Stimulated activated naive CD8-positive, alpha-beta T cell treated with anti-CD3 and anti-CD28 coated beads, Interleukin-15, amount 100 ng/mL, for 72 hours (primary cell): Measurements from ENCODE around the gene MICALL1.
"Not testable (repeated sequence)": the region's sequence is repeated elsewhere in the genome, so short reads cannot be mapped to it uniquely, and the experiment has no call there.

Experiments
- ATAC-seq: fragments of 150-1000 bp; cut with Tn5 transposase; 2 replicates; pipeline ENCODE4 v1.10.0; 2021; ENCODE audit warnings: mild to moderate bottlenecking, moderate library complexity
- DNase-seq, 2 donors: peaks; one replicate each; pipeline ENCODE4 v3.0.0; 2021 to 2022
- H3K27ac Mint-ChIP-seq, 2 donors: one replicate each; pipeline ENCODE4 v1.8.0; 2022; ENCODE audit warnings: mild to moderate bottlenecking in 2 of 2, mixed read lengths in 2 of 2, moderate library complexity in 2 of 2
- H3K27me3 Mint-ChIP-seq: one replicate; pipeline ENCODE4 v1.8.0; 2022; ENCODE audit warnings: mixed read lengths
- H3K4me1 Mint-ChIP-seq: one replicate; pipeline ENCODE4 v1.8.0; 2022; ENCODE audit warnings: mild to moderate bottlenecking, mixed read lengths
- H3K4me3 Mint-ChIP-seq, 2 donors: one replicate each; pipeline ENCODE4 v1.8.0; 2022; ENCODE audit warnings: mild to moderate bottlenecking in 2 of 2, mixed read lengths in 2 of 2, moderate library complexity in 1 of 2
- H3K9me3 Mint-ChIP-seq, 2 donors: one replicate each; pipeline ENCODE4 v1.8.0; 2022; ENCODE audit warnings: mixed read lengths in 2 of 2

The MICALL1 gene

GRCh38 chr22:37955825-37956397 is 49.8 kb downstream of the MICALL1 start:
- not testable (repeated sequence) for H3K27ac Mint-ChIP-seq, DNase-seq, ATAC-seq, H3K4me3 Mint-ChIP-seq, H3K27me3 Mint-ChIP-seq, H3K9me3 Mint-ChIP-seq
- H3K4me1 Mint-ChIP-seq = peaks cover 38% of the 10 kb centered on the region

- Mint-ChIP-seq H3K4me3 (no peak overlapping the region), H3K9me3 (no peaks in the 10 kb centered on the region), H3K4me1 (peaks cover 38% of the 10 kb centered on the region), H3K27ac (no peak overlapping the region), H3K27me3 (no peaks in the 10 kb centered on the region)
- ATAC-seq (no peak), DNase-seq (no peak)
Observed at GRCh38 chr22:37957232-37957631, 51.1 kb downstream of the MICALL1 start.

GRCh38 chr22:37959231-37959825 is 53.2 kb downstream of the MICALL1 start:
- H3K4me3 Mint-ChIP-seq = no peak overlapping the region
- no peak for ATAC-seq
- H3K4me1 Mint-ChIP-seq = peaks cover 30% of the 10 kb centered on the region
- no peaks in the 10 kb centered on the region for H3K9me3 Mint-ChIP-seq
- H3K27me3 Mint-ChIP-seq = no peaks in the 10 kb centered on the region
- H3K27ac Mint-ChIP-seq = no peak overlapping the region
- no peak for DNase-seq

GRCh38 chr22:37961062-37961461 is 55.0 kb downstream of the MICALL1 start:
- H3K9me3 Mint-ChIP-seq = no peaks in the 10 kb centered on the region
- no peak overlapping the region for H3K4me3 Mint-ChIP-seq
- peak overlapping the region; percentile 30 to 80 for H3K27ac Mint-ChIP-seq
- no peaks in the 10 kb centered on the region for H3K27me3 Mint-ChIP-seq
- no peak for DNase-seq
- ATAC-seq = no peak
- H3K4me1 Mint-ChIP-seq = peaks cover 23% of the 10 kb centered on the region

- Mint-ChIP-seq H3K4me1 (peaks cover 15% of the 10 kb centered on the region), H3K27me3 (no peaks in the 10 kb centered on the region), H3K9me3 (no peaks in the 10 kb centered on the region), H3K4me3 (no peak overlapping the region), H3K27ac (no peak overlapping the region)
- DNase-seq (no peak), ATAC-seq (no peak)
Observed at GRCh38 chr22:37965940-37966664, 60.0 kb downstream of the MICALL1 start.

GRCh38 chr22:37967147-37967546 is 61.0 kb downstream of the MICALL1 start:
- Mint-ChIP-seq H3K4me1 (peaks cover 15% of the 10 kb centered on the region), H3K9me3 (no peaks in the 10 kb centered on the region), H3K27me3 (no peaks in the 10 kb centered on the region), H3K4me3 (no peak overlapping the region), H3K27ac (peak overlapping the region in 1 of 2 donors; percentile 12)
- ATAC-seq (no peak), DNase-seq (no peak)

- peak overlapping the region; percentile 27 to 28 for H3K27ac Mint-ChIP-seq
- H3K4me1 Mint-ChIP-seq = peaks cover 15% of the 10 kb centered on the region
- DNase-seq = no peak
- no peaks in the 10 kb centered on the region for H3K27me3 Mint-ChIP-seq
- no peak for ATAC-seq
- no peak overlapping the region for H3K4me3 Mint-ChIP-seq
- no peaks in the 10 kb centered on the region for H3K9me3 Mint-ChIP-seq
Observed at GRCh38 chr22:37967637-37968451, 61.7 kb downstream of the MICALL1 start.

- Mint-ChIP-seq H3K4me3 (no peak overlapping the region), H3K27me3 (no peaks in the 10 kb centered on the region), H3K9me3 (no peaks in the 10 kb centered on the region), H3K4me1 (peaks cover 15% of the 10 kb centered on the region), H3K27ac (no peak overlapping the region)
- DNase-seq (no peak), ATAC-seq (no peak)
Observed at GRCh38 chr22:37968452-37969251, 62.6 kb downstream of the MICALL1 start.

GRCh38 chr22:37970864-37971263 is 64.8 kb downstream of the MICALL1 start:
- ATAC-seq (no peak), DNase-seq (no peak)
- H3K9me3 Mint-ChIP-seq = no peaks in the 10 kb centered on the region
- H3K4me3 Mint-ChIP-seq = no peak overlapping the region
- H3K27me3 Mint-ChIP-seq = no peaks in the 10 kb centered on the region
- peaks cover 5% of the 10 kb centered on the region for H3K4me1 Mint-ChIP-seq
- H3K27ac Mint-ChIP-seq = no peak overlapping the region

- Mint-ChIP-seq H3K4me1 (peaks cover 5% of the 10 kb centered on the region), H3K27ac (no peak overlapping the region), H3K4me3 (no peak overlapping the region), H3K27me3 (no peaks in the 10 kb centered on the region), H3K9me3 (no peaks in the 10 kb centered on the region)
- no peak for DNase-seq
- no peak for ATAC-seq
Observed at GRCh38 chr22:37971475-37972434, 65.7 kb downstream of the MICALL1 start.

- Mint-ChIP-seq H3K27me3 (no peaks in the 10 kb centered on the region), H3K4me1 (peaks cover 5% of the 10 kb centered on the region), H3K4me3 (no peak overlapping the region), H3K9me3 (no peaks in the 10 kb centered on the region), H3K27ac (no peak overlapping the region)
- DNase-seq (no peak), ATAC-seq (no peak)
Observed at GRCh38 chr22:37972527-37972926, 66.4 kb downstream of the MICALL1 start.

- Mint-ChIP-seq H3K27ac (no peak overlapping the region), H3K4me1 (no peaks in the 10 kb centered on the region), H3K9me3 (no peaks in the 10 kb centered on the region), H3K4me3 (no peak overlapping the region), H3K27me3 (no peaks in the 10 kb centered on the region)
- ATAC-seq (no peak), DNase-seq (no peak)
Observed at GRCh38 chr22:37973271-37974170, 67.4 kb downstream of the MICALL1 start.

- H3K4me3 Mint-ChIP-seq = no peak overlapping the region
- H3K27ac Mint-ChIP-seq = peak overlapping the region in 1 of 2 donors; percentile 29
- H3K4me1 Mint-ChIP-seq = no peaks in the 10 kb centered on the region
- H3K27me3 Mint-ChIP-seq = no peaks in the 10 kb centered on the region
- no peaks in the 10 kb centered on the region for H3K9me3 Mint-ChIP-seq
- ATAC-seq (no peak), DNase-seq (no peak)
Observed at GRCh38 chr22:37975153-37975552, 69.1 kb downstream of the MICALL1 start.
